Hepatocyte (in vitro differentiated cells): ENCODE data around the gene ADPRS. TPM values are rescaled to one million over a fixed set of nuclear protein-coding genes. Genes with fewer than 3 reads are reported as not detected.

ENCODE experiments used
- DNase-seq: peaks from one replicate; pipeline ENCODE4 v3.0.0-alpha.2; 2016; ENCODE audit warnings: low spot score
- H2AFZ ChIP-seq: fragments of 200-600 bp; sonication (generic); 2 replicates; pipeline ENCODE4 v1.6.0; 2016; ENCODE audit warnings: antibody characterized with exemption, mild to moderate bottlenecking
- H3K27ac ChIP-seq: fragments of 200-600 bp; sonication (generic); 2 replicates; pipeline ENCODE4 v1.5.1; 2016; ENCODE audit warnings: mild to moderate bottlenecking
- H3K27me3 ChIP-seq: fragments of 200-600 bp; sonication (generic); 2 replicates; pipeline ENCODE4 v1.6.1; 2016
- H3K36me3 ChIP-seq: fragments of 200-600 bp; sonication (generic); replicated peaks from 2 replicates; pipeline ENCODE4 v1.5.1; 2016; ENCODE audit warnings: low read depth; ENCODE audit not compliant: insufficient read depth
- H3K4me1 ChIP-seq: fragments of 200-600 bp; sonication (generic); 2 replicates; pipeline ENCODE4 v1.5.1; 2016; ENCODE audit warnings: mild to moderate bottlenecking, moderate library complexity; ENCODE audit not compliant: insufficient read depth
- H3K4me2 ChIP-seq: fragments of 200-600 bp; sonication (generic); 2 replicates; pipeline ENCODE4 v1.6.0; 2016
- H3K4me3 ChIP-seq: fragments of 200-600 bp; sonication (generic); 2 replicates; pipeline ENCODE4 v1.5.1; 2016; ENCODE audit warnings: mild to moderate bottlenecking
- H3K79me2 ChIP-seq: fragments of 200-600 bp; sonication (generic); 2 replicates; pipeline ENCODE4 v1.6.0; 2017; ENCODE audit warnings: mild to moderate bottlenecking
- H3K9me2 ChIP-seq: fragments of 200-600 bp; sonication (generic); replicated peaks from 2 replicates; pipeline ENCODE4 v1.6.0; 2017; ENCODE audit warnings: mild to moderate bottlenecking; ENCODE audit not compliant: insufficient read depth
- H3K9me3 ChIP-seq: fragments of 200-600 bp; sonication (generic); 2 replicates; pipeline ENCODE4 v1.5.1; 2016; ENCODE audit warnings: low read depth, mild to moderate bottlenecking
- H4K20me1 ChIP-seq: fragments of 200-600 bp; sonication (generic); 2 replicates; pipeline ENCODE4 v1.6.0; 2016; ENCODE audit warnings: mild to moderate bottlenecking; ENCODE audit not compliant: insufficient read depth, poor library complexity, severe bottlenecking
- EZH2 ChIP-seq: fragments of 200-600 bp; sonication (generic); IDR thresholded peaks from 2 replicates; pipeline ENCODE4 v1.6.1; 2016; ENCODE audit warnings: antibody characterized with exemption, mild to moderate bottlenecking, borderline replicate concordance
- EZH2phosphoT487 ChIP-seq: fragments of 200-600 bp; sonication (generic); IDR thresholded peaks from one replicate; pipeline ENCODE4 v1.6.1; 2018; ENCODE audit warnings: antibody characterized with exemption, mild to moderate bottlenecking, low read depth, moderate library complexity; ENCODE audit not compliant: unreplicated experiment, severe bottlenecking
- WGBS: methylation state at CpG from one replicate; pipeline ENCODE4 v1.1.6; 2016; ENCODE audit warnings: low lambda C conversion rate; ENCODE audit errors: missing lambda C conversion rate; 5-methylcytosine and 5-hydroxymethylcytosine counted together
- polyA plus RNA-seq: library from polyadenylated mRNA; unstranded; fragments of >200 nt; fragmentation: Nextera tagmentation; extraction: Ambion mirVana; gene quantifications from 2 replicates; pipeline ENCODE4 v1.2.1, GENCODE V29; 2016
- total RNA-seq: library from RNA; depleted of rRNA; stranded (reverse); fragments of >200 nt; gene quantifications from 2 replicates; pipeline ENCODE4 v1.2.3, GENCODE V29; 2014
- TF ChIP-seq, protein P1 (sequence below): fragments of 200-600 bp; sonication (generic); IDR thresholded peaks from 2 replicates; pipeline ENCODE4 v1.5.1; 2016; ENCODE audit warnings: antibody characterized with exemption, mild to moderate bottlenecking; ENCODE audit not compliant: poor library complexity

The ADPRS gene
- total and polyA plus RNA-seq, 2 experiments from 2014 or later = 37.6 to 42.7 TPM

- Histone ChIP-seq H3K27me3 (no peaks in the 10 kb centered on the region), H3K27ac (peak overlapping the region; percentile 78), H3K9me3 (no peaks in the 10 kb centered on the region), H3K9me2 (no peaks in the 10 kb centered on the region), H3K4me2 (peak overlapping the region; percentile 52), H2AFZ (no peak overlapping the region), H3K4me3 (no peak overlapping the region), H3K4me1 (peaks cover 14% of the 10 kb centered on the region), H3K36me3 (no peaks in the 10 kb centered on the region), H3K79me2 (no peaks in the 10 kb centered on the region), H4K20me1 (no peaks in the 10 kb centered on the region)
- 55% methylated on average over 14 of the region's 14 CpGs for WGBS
- TF ChIP-seq, protein P1, sequence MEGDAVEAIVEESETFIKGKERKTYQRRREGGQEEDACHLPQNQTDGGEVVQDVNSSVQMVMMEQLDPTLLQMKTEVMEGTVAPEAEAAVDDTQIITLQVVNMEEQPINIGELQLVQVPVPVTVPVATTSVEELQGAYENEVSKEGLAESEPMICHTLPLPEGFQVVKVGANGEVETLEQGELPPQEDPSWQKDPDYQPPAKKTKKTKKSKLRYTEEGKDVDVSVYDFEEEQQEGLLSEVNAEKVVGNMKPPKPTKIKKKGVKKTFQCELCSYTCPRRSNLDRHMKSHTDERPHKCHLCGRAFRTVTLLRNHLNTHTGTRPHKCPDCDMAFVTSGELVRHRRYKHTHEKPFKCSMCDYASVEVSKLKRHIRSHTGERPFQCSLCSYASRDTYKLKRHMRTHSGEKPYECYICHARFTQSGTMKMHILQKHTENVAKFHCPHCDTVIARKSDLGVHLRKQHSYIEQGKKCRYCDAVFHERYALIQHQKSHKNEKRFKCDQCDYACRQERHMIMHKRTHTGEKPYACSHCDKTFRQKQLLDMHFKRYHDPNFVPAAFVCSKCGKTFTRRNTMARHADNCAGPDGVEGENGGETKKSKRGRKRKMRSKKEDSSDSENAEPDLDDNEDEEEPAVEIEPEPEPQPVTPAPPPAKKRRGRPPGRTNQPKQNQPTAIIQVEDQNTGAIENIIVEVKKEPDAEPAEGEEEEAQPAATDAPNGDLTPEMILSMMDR = no peak
- no peak for TF ChIP-seq EZH2phosphoT487
- TF ChIP-seq EZH2 = no peak
- DNase-seq = no peak
Observed at GRCh38 chr1:36108314-36108713, 19.6 kb downstream of the ADPRS start.

GRCh38 chr1:36109041-36109679 is 20.5 kb downstream of the ADPRS start:
- 65% methylated on average over 11 of the region's 11 CpGs for WGBS
- Histone ChIP-seq H3K4me1 (peaks cover 14% of the 10 kb centered on the region), H2AFZ (no peak overlapping the region), H3K79me2 (no peaks in the 10 kb centered on the region), H3K4me2 (peak overlapping the region; percentile 52), H3K27ac (peak overlapping the region; percentile 86), H3K27me3 (no peaks in the 10 kb centered on the region), H4K20me1 (no peaks in the 10 kb centered on the region), H3K4me3 (no peak overlapping the region), H3K36me3 (no peaks in the 10 kb centered on the region), H3K9me3 (no peaks in the 10 kb centered on the region), H3K9me2 (no peaks in the 10 kb centered on the region)
- TF ChIP-seq, protein P1 = no peak
- TF ChIP-seq EZH2phosphoT487 (no peak), EZH2 (no peak)
- DNase-seq = peak; percentile 56

GRCh38 chr1:36111151-36111550 is 22.5 kb downstream of the ADPRS start:
- no peaks in the 10 kb centered on the region for H3K9me3 ChIP-seq
- no peaks in the 10 kb centered on the region for H3K9me2 ChIP-seq
- H3K4me1 ChIP-seq = peaks cover 24% of the 10 kb centered on the region
- no peak for TF ChIP-seq EZH2
- no peak for TF ChIP-seq EZH2phosphoT487
- TF ChIP-seq, protein P1 = no peak
- no peak overlapping the region for H2AFZ ChIP-seq
- H3K4me3 ChIP-seq = no peak overlapping the region
- no peak for DNase-seq
- no peaks in the 10 kb centered on the region for H4K20me1 ChIP-seq
- H3K79me2 ChIP-seq = no peaks in the 10 kb centered on the region
- H3K27me3 ChIP-seq = no peaks in the 10 kb centered on the region
- H3K27ac ChIP-seq = no peak overlapping the region
- H3K36me3 ChIP-seq = no peaks in the 10 kb centered on the region
- WGBS = 91% methylated on average over 3 of the region's 4 CpGs
- H3K4me2 ChIP-seq = no peak overlapping the region
